ENCODE data around the gene TNPO2.

The TNPO2 gene

GRCh38 chr19:12723641-12724426 lies at the start of gene TNPO2:
TSS of gene TNPO2 (minus strand) at chr19:12723932. CDS start at chr19:12720977, 2,955 bp downstream.
- peak in 45 of 51 donors; percentile 6 to 74 (median 40) for DNase-seq

DNA sequence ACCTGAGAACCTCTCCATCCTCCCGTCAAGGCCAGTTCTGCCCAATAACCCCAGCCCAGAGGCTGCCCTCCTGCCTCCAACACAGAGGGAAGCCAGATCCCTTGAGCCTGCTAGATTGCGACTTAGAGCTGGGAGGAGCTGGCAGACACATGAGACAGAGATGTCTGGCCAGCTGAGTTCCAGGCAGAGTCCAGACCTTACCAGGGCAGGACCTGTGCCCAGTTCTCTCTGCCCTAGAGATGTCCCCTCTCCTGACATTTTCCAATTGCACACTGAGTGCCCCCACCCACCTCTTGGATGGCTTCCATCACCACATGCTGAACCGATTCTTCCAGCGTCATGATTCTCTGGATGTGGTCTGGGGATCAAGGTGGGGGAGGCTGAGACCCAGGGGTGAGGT lies 48.6 kb upstream of the TNPO2 start:
- DNase-seq, result no peak

DNA sequence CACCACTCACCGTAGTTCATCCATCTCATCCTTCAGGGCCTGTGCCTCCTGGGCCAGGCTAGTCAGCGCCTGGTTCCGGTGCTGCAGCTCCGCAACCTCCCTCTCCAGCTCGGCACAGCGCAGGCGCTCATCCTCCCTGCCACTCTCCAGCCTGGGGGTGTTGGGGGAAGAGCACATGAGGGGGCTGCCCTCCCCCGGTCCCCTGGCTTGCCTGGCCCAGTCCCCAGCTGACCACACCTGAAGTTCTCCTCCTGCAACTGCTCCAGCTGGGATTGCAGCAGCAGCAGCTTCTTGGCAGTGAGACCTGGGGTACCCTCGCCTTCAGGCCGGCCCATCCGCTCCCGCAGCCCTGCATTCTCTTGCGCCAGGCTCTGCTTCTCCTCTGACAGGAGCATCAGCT lies 47.2 kb upstream of the TNPO2 start:
- no peak for DNase-seq

- DNase-seq, result no peak
These were observed 46.0 kb upstream of the TNPO2 start for GRCh38 chr19:12769689-12770088.

- no peak for DNase-seq
These were observed 43.9 kb upstream of the TNPO2 start for GRCh38 chr19:12767666-12768065.

GRCh38 chr19:12767150-12767549 lies 43.4 kb upstream of the TNPO2 start:
- DNase-seq, result no peak

GRCh38 chr19:12766051-12766521 lies 42.4 kb upstream of the TNPO2 start:
- peak in 37 of 51 donors; percentile 14 to 82 (median 50) for DNase-seq

GRCh38 chr19:12764698-12765097 lies 41.0 kb upstream of the TNPO2 start:
- no peak for DNase-seq

GRCh38 chr19:12763100-12763499 lies 39.4 kb upstream of the TNPO2 start:
- DNase-seq, result no peak

- DNase-seq, result no peak
These were observed 36.0 kb upstream of the TNPO2 start for GRCh38 chr19:12759686-12760085.

GRCh38 chr19:12757544-12758274 lies 34.0 kb upstream of the TNPO2 start:
- DNase-seq, result peak in 42 of 51 donors; percentile 4 to 75 (median 38)

DNA sequence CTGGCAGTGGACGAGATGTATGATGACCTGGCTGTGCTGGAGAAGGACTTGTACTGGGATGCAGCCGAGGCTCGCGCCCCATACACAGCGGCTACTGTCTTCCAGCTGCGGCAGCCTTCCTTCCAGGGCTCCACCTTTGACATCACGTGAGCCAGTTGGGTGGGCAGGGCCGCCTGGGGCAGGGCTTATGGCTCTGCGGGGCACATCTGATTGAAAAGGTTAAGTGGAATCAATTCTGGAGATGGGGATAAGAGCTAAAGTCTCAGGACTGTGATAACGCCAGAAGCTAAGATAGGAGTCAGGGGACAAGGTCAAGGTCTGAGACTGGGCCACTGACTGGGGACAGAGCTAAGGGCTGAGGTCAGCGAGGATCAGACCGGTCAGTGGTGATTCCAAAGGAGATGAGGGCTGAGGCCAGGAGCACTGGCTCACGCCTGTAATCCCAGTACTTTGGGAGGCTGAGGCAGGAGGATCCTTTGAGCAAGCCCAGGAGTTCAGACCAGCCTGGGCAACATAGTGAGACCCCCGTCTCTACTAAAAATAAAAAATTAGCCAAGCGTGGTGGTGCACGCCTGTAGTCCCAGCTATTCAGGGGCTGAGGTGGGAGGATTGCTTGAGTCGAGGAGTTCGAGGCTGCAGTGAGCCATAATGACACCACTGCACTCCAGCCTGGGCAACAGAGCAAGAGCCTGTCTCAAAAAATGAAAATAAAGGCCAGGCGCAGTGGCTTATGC lies 32.6 kb upstream of the TNPO2 start:
- DNase-seq, result no peak

DNA sequence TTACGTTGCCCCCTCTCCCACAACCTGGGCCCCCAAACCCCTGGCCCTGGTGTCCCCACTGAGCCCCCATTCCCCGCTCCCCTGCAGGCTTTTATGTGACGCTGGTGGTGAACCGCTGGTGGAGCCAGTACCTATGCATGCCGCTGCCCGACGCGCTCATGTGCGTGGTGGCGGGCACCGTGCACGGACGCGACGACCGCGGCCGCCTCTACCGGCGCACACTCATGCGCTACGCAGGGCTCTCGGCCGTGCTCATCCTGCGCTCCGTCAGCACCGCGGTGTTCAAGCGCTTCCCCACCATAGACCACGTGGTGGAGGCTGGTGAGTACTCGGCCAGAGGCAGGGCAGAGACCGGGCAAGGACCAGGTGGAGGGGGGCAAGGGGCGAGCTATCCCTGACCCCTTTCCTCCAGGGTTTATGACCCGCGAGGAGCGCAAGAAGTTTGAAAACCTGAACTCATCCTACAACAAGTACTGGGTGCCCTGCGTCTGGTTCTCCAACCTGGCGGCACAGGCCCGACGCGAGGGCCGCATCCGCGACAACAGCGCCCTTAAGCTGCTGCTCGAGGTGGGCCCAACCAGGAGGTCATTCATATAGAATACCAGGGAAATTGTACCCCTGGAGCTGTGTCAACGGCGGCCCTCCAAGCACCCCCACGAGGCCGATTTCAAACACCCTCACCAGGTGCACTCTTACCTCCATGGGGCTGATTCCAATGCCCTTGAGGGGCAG lies 30.9 kb upstream of the TNPO2 start:
- no peak for DNase-seq

DNA sequence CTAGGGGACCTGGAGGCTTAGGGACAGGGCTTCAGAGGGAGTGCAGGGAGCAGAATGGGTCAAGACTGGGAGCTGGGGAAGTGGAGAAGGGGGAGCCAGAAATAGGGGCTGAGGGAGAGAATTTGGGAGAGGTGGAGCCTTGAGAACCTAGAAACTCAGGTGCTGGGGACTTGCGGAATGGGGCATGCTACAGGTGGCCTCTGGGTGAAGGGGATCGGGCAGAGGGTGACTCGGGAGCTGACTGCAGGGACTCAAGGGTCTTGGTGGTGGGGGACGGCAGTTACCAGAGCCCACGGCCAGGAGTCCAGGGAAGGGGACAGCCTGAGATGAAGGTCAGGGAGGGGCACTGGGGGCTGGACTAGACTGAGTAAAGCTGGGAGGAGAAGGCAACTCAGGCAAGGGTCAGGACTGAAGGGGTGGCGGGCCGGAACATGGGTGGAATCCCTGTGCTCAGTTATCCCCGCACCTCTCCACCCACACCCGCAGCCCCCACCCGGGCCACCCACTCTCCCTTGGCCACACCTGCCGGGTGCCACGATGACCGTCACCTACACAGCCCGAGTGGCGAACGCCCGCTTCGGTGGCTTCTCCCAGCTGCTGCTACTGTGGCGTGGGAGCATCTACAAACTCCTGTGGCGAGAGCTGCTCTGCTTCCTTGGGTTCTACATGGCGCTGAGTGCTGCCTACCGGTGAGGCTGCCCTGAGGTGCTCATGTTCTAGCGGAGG lies 28.5 kb upstream of the TNPO2 start:
- DNase-seq, result no peak

- DNase-seq, result no peak
These were observed 27.9 kb upstream of the TNPO2 start, which contains the start of gene BEST2 for GRCh38 chr19:12751635-12752034. TSS of gene BEST2 (plus strand) at chr19:12751791. CDS start at chr19:12752593, 802 bp downstream.

- no peak for DNase-seq
These were observed 27.1 kb upstream of the TNPO2 start for GRCh38 chr19:12750851-12751250.

- DNase-seq, result no peak
These were observed 26.3 kb upstream of the TNPO2 start for GRCh38 chr19:12749938-12750521.

DNA sequence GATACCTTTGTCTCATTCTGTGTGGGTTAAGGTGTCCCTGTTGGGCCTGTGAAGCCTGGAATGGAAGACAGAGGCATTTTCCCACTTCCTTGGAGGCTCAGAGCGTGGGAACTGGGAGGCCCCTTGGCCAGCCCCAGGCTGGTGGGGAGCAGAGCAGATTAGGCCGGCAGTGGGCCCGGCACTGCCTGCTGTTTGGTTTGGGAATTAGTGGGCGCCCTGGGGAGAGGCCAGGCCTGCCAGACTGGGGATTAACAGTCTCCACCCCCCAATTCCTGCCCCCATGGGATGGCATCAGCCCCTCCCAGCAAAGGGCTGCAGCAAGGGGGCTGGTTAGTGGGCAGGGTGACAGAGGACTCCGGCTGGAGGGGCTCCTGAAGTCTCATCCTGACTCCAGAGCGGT lies 24.8 kb upstream of the TNPO2 start:
- DNase-seq, result no peak

- no peak for DNase-seq
These were observed 21.6 kb upstream of the TNPO2 start for GRCh38 chr19:12745166-12745897.

Data from hypothalamus (tissue), 51 donors.